HG03097 (cell line): ENCODE data around the gene TPK1.
"Not testable (repeated sequence)": the region's sequence is repeated elsewhere in the genome, so short reads cannot be mapped to it uniquely, and the experiment has no call there.

Source experiments
- ATAC-seq: cut with Tn5 transposase; IDR thresholded peaks from one replicate; pipeline ENCODE4 v1.9.1; 2021; ENCODE audit not compliant: unreplicated experiment, low FRiP score

The TPK1 gene

GRCh38 chr7:144437370-144438191, 398.3 kb downstream of the TPK1 start:
- peak; percentile 74 for ATAC-seq

- no peak for ATAC-seq
These were observed 399.4 kb downstream of the TPK1 start for GRCh38 chr7:144436500-144436899.

DNA sequence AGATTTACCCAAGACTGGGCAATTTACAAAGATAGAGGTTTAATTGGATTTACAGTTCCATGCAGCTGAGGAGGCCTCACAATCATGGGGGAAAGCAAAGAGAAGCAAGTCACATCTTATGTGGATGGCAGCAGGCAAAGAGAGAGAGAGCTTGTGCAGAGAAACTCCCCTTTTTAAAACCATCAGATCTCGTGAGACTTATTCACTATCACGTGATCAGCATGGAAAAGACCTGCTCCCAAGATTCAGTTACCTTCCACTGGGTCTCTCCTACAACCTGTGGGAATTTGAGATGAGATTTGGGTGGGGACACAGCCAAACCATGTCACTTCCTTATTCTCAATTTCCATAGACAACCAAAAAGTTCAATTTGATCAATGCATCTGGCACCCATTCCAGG, 407.4 kb downstream of the TPK1 start:
- no peak for ATAC-seq

- ATAC-seq, result not testable (repeated sequence)
These were observed 408.3 kb downstream of the TPK1 start for GRCh38 chr7:144427539-144427938.

DNA sequence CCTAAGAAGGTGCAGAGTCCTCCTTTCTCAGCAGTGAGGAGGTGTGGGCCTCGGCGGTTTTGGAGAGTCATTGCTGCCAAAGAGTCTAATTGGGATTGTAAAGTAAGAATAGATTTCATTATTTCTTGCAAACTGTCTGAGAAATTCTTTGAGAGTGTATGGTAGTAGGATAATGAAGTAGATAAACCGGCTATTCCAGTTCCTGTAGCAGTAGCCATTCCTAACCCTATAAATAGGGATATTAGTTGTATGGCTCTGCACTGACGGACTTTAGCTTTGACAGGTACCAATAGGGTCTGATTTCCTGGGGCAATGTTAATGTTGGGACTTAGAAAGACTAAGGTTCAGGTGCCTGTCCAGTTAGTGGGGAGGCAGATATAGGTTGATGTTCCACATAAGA, 416.9 kb downstream of the TPK1 start:
- ATAC-seq, result not testable (repeated sequence)

GRCh38 chr7:144416341-144416740, 419.5 kb downstream of the TPK1 start:
- ATAC-seq, result no peak

GRCh38 chr7:144415858-144416257, 420.0 kb downstream of the TPK1 start:
- ATAC-seq, result no peak

- ATAC-seq, result no peak
These were observed 421.0 kb downstream of the TPK1 start for GRCh38 chr7:144414815-144415214.

GRCh38 chr7:144410441-144410840, 425.4 kb downstream of the TPK1 start:
- ATAC-seq, result no peak

GRCh38 chr7:144408121-144408520, 427.7 kb downstream of the TPK1 start:
- ATAC-seq, result no peak

- no peak for ATAC-seq
These were observed 428.5 kb downstream of the TPK1 start for GRCh38 chr7:144407266-144407931.

- ATAC-seq, result no peak
These were observed 430.9 kb downstream of the TPK1 start for GRCh38 chr7:144404946-144405345.

- no peak for ATAC-seq
These were observed 432.2 kb downstream of the TPK1 start, which contains the start of gene NOBOX for GRCh38 chr7:144403649-144404061. Gene NOBOX (minus strand): TSS chr7:144403693.

DNA sequence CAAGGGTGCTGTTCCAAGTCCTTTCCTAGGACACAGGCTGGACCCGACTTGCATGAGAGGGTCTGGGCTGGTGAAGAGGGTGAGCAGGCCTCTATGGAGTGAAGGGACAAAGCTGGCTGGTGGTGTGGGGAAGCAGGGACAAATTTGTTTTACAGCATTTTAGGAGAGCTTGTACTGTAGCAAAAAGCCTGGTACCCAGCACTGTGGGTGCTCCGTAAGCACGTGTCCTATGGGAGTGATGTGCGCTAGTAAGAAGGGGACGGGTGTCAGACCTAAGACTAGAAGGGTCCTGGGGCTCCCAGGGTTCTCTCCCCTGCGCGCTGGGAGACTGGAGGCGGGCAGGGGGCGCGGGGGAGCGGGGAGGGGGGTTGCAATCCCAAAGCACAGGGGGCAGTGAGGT, 432.8 kb downstream of the TPK1 start:
- ATAC-seq, result no peak
